A549 (cell line): Measurements from ENCODE around the gene NELFCD. TPM values are rescaled to one million over a fixed set of nuclear protein-coding genes. Genes with fewer than 3 reads are reported as not detected.

ENCODE experiments used
- ATAC-seq, 2 experiments: fragments of 200-7000 bp in 1 of 2; fragments of >200 bp in 1 of 2; cut with Nextera tagmentation in 1 of 2; cut with Tn5 transposase in 1 of 2; 3 replicates each; pipeline versions ENCODE4 v1.8.0 to v1.9.1; 2018 to 2020; ENCODE audit warnings: mild to moderate bottlenecking in 1 of 2, moderate library complexity in 1 of 2
- CTCF ChIA-PET: fragments of 300-600 bp; sonication (Branson Sonifier 250); formaldehyde crosslinking; extraction: SDS; loops from one replicate; lab custom pipeline; 2021; ENCODE audit warnings: antibody characterized with exemption, inconsistent platforms; lab: Yijun Ruan, JAX
- POLR2A ChIA-PET: fragments of 350-600 bp; formaldehyde crosslinking; extraction: SDS; loops from one replicate; lab custom pipeline; 2021; ENCODE audit warnings: antibody characterized with exemption, inconsistent platforms; lab: Yijun Ruan, JAX
- DNase-seq, 2 experiments: peaks; one replicate each; pipeline versions ENCODE4 v3.0.0 to v3.0.0-alpha.2; 2011 to 2016; ENCODE audit warnings: low read depth in 1 of 2, low spot score in 1 of 2
- FAIRE-seq: peaks from 2 replicates; lab custom pipeline; 2011; peaks lifted over from hg19 to GRCh38; lab: Jason Lieb, UNC
- H3K27ac ChIP-seq, 2 experiments: fragments of >200 bp; sonication (Bioruptor Twin); formaldehyde crosslinking; 3 replicates each; pipeline ENCODE4 v1.5.1; 2016 to 2017
- H3K4me1 ChIP-seq: fragments of >200 bp; sonication (Bioruptor Twin); formaldehyde crosslinking; 3 replicates; pipeline ENCODE4 v1.6.1; 2016
- H3K4me2 ChIP-seq: fragments of >200 bp; sonication (Bioruptor Twin); formaldehyde crosslinking; 3 replicates; pipeline ENCODE4 v1.6.1; 2016
- H3K4me3 ChIP-seq: fragments of >200 bp; sonication (Bioruptor Twin); formaldehyde crosslinking; 3 replicates; pipeline ENCODE4 v1.5.1; 2016
- H3K9me3 ChIP-seq: fragments of >200 bp; sonication (Bioruptor Twin); formaldehyde crosslinking; 3 replicates; pipeline ENCODE4 v1.6.1; 2016
- BHLHE40 ChIP-seq: IDR thresholded peaks from 2 replicates; pipeline ENCODE4 v1.6.1; 2012; ENCODE audit warnings: low read depth, low read length, inconsistent platforms
- CEBPB ChIP-seq, 2 experiments: fragments of >200 bp in 1 of 2; sonication (Bioruptor Twin) in 1 of 2; formaldehyde crosslinking in 1 of 2; IDR thresholded peaks; 2 replicates each; pipeline ENCODE4 v1.6.1; 2012 to 2016
- CHD2 ChIP-seq: fragments of 150-350 bp; IDR thresholded peaks from 2 replicates; pipeline ENCODE4 v1.6.1; 2014; ENCODE audit warnings: low read length; ENCODE audit not compliant: partially characterized antibody
- EP300 ChIP-seq, 2 experiments: fragments of >200 bp; sonication (Bioruptor Twin); formaldehyde crosslinking; IDR thresholded peaks; 2 replicates in 1 of 2; 3 replicates in 1 of 2; pipeline ENCODE4 v1.6.1; 2016 to 2017
- FOSB ChIP-seq: fragments of 250-450 bp; sonication (Bioruptor Pico); IDR thresholded peaks from 2 replicates; pipeline ENCODE4 v1.5.0; 2020; ENCODE audit warnings: mild to moderate bottlenecking, moderate library complexity
- FOSL2 ChIP-seq, 2 experiments: fragments of 450-650 bp in 1 of 2; fragments of >200 bp in 1 of 2; sonication (Bioruptor Twin) in 1 of 2; formaldehyde crosslinking; IDR thresholded peaks; 2 replicates each; pipeline versions ENCODE4 v1.5.0 to v1.6.1; 2016 to 2020; ENCODE audit warnings: mild to moderate bottlenecking in 1 of 2, moderate library complexity in 1 of 2
- FOXS1 ChIP-seq: fragments of 250-450 bp; sonication (Bioruptor Pico); IDR thresholded peaks from 2 replicates; pipeline ENCODE4 v1.5.0; 2020; ENCODE audit warnings: mild to moderate bottlenecking, moderate library complexity
- HDAC2 ChIP-seq: fragments of 200-600 bp; sonication (generic); IDR thresholded peaks from 2 replicates; pipeline ENCODE4 v1.6.1; 2016
- HMGXB4 ChIP-seq: fragments of 250-450 bp; sonication (Bioruptor Pico); IDR thresholded peaks from 2 replicates; pipeline ENCODE4 v1.5.0; 2021; ENCODE audit warnings: mild to moderate bottlenecking, moderate library complexity, borderline replicate concordance
- HOXB13 ChIP-seq: fragments of 250-450 bp; sonication (Bioruptor Pico); IDR thresholded peaks from 2 replicates; pipeline ENCODE4 v1.5.0; 2020; ENCODE audit warnings: low read depth, mild to moderate bottlenecking, moderate library complexity
- HOXB5 ChIP-seq: fragments of 250-450 bp; sonication (Bioruptor Pico); IDR thresholded peaks from 2 replicates; pipeline ENCODE4 v1.5.0; 2020; ENCODE audit warnings: mild to moderate bottlenecking, moderate library complexity
- JUN ChIP-seq, 2 experiments: fragments of >200 bp; sonication (Bioruptor Twin); formaldehyde crosslinking; IDR thresholded peaks; 2 replicates in 1 of 2; 3 replicates in 1 of 2; pipeline ENCODE4 v1.6.1; 2016 to 2017
- NR3C1 ChIP-seq: fragments of >200 bp; sonication (Bioruptor Twin); formaldehyde crosslinking; IDR thresholded peaks from 3 replicates; pipeline ENCODE4 v1.6.1; 2017
- PHF8 ChIP-seq: fragments of 200-600 bp; sonication (generic); IDR thresholded peaks from 2 replicates; pipeline ENCODE4 v1.6.1; 2016; ENCODE audit warnings: low read depth, mild to moderate bottlenecking, antibody characterized with exemption, moderate library complexity, borderline replicate concordance
- POLR2AphosphoS2 ChIP-seq: conservative IDR thresholded peaks from 2 replicates; pipeline ENCODE4 v1.6.1; 2012; ENCODE audit warnings: low read length, improper control_type of control experiment, inconsistent platforms
- RAD21 ChIP-seq, 2 experiments: fragments of >200 bp in 1 of 2; sonication (Bioruptor Twin) in 1 of 2; formaldehyde crosslinking in 1 of 2; IDR thresholded peaks in 1 of 2; conservative IDR thresholded peaks in 1 of 2; 2 replicates in 1 of 2; 3 replicates in 1 of 2; pipeline ENCODE4 v1.6.1; 2012 to 2018; ENCODE audit warnings: inconsistent platforms in 1 of 2
- SMC3 ChIP-seq: fragments of >200 bp; sonication (Bioruptor Twin); formaldehyde crosslinking; IDR thresholded peaks from 3 replicates; pipeline ENCODE4 v1.6.1; 2018; ENCODE audit warnings: inconsistent platforms
- TP53 ChIP-seq: fragments of 250-450 bp; sonication (Bioruptor Pico); IDR thresholded peaks from 2 replicates; pipeline ENCODE4 v1.5.0; 2021; ENCODE audit warnings: mild to moderate bottlenecking, moderate library complexity
- USF2 ChIP-seq: fragments of 450-650 bp; IDR thresholded peaks from 2 replicates; pipeline ENCODE4 v1.6.1; 2014; ENCODE audit warnings: antibody characterized with exemption
- ZC3H11A ChIP-seq: fragments of 450-650 bp; IDR thresholded peaks from 2 replicates; pipeline ENCODE4 v1.6.1; 2014; ENCODE audit warnings: antibody characterized with exemption, mild to moderate bottlenecking
- ZFP36 ChIP-seq: fragments of 450-650 bp; IDR thresholded peaks from 2 replicates; pipeline ENCODE4 v1.6.1; 2014; ENCODE audit warnings: borderline replicate concordance; ENCODE audit not compliant: partially characterized antibody
- ZNF302 ChIP-seq: fragments of 250-450 bp; sonication (Bioruptor Pico); IDR thresholded peaks from 2 replicates; pipeline ENCODE4 v1.9.0; 2021; ENCODE audit warnings: inconsistent platforms, mild to moderate bottlenecking, moderate library complexity
- WGBS: methylation state at CpG from one replicate; pipeline ENCODE4 v1.1.6; 2017; ENCODE audit errors: missing lambda C conversion rate; 5-methylcytosine and 5-hydroxymethylcytosine counted together
- polyA plus RNA-seq, 4 experiments: library from polyadenylated mRNA; depleted of rRNA in 3 of 4; stranded (reverse); fragments of >200 nt; fragmentation: RNase III in 1 of 4; extraction: RNeasy Plus Mini Kit Qiagen cat#74134 plus additional on column Dnase treatment in 1 of 4; gene quantifications; 2 replicates in 3 of 4; 3 replicates in 1 of 4; pipeline ENCODE4 v1.2.3, GENCODE V29; 2011 to 2017
- TF ChIP-seq, protein P1 (sequence below): IDR thresholded peaks from 2 replicates; pipeline ENCODE4 v1.6.1; 2012
- TF ChIP-seq, protein P2 (sequence below): fragments of >200 bp; sonication (Bioruptor Twin); formaldehyde crosslinking; IDR thresholded peaks from 3 replicates; pipeline ENCODE4 v1.6.1; 2016

Gene NELFCD
- polyA plus RNA-seq, 2 of the 4 experiments (the other 2 are of a cell fraction): 58.8 to 74.0 TPM

- no peak for FAIRE-seq
- 86% methylated on average over 3 of the region's 3 CpGs for WGBS
- POLR2A ChIA-PET: no interaction called here
Measured at GRCh38 chr20:59000326-59000725, 19.3 kb downstream of the NELFCD start.

GRCh38 chr20:59001068-59001448, 20.0 kb downstream of the NELFCD start:
- POLR2A ChIA-PET: interaction anchor here (0.7 kb wide), 1 partner anchor 20 kb away, joined by 5 read pairs; no protein-coding TSS in a partner anchor

More at GRCh38 chr20:59000326-59000725, 19.3 kb downstream of the NELFCD start:
- DNase-seq: no peak
- Histone ChIP-seq H3K4me1 (peaks cover 18% of the 10 kb centered on the region), H3K4me3 (no peak overlapping the region), H3K4me2 (no peak overlapping the region), H3K27ac (no peak overlapping the region), H3K9me3 (no peaks in the 10 kb centered on the region)
- no peak for TF ChIP-seq EP300 (IDR thresholded peaks at IDR 0.05)
- no peak for TF ChIP-seq CHD2
- TF ChIP-seq ZNF302 (CRISPR knock-in tag): no peak
- no peak for ATAC-seq
- CTCF ChIA-PET: interaction anchor here (1.3 kb wide), 1 partner anchor 456 kb away, joined by 3 read pairs; no protein-coding TSS in a partner anchor

GRCh38 chr20:59001449-59002171, 20.6 kb downstream of the NELFCD start:
- TF ChIP-seq ZFP36: no peak
- TF ChIP-seq RAD21 (conservative IDR thresholded peaks at IDR 0.05 in 1 of 2, IDR thresholded peaks at IDR 0.05 in 1 of 2): no peak
- no peak for TF ChIP-seq EP300 (IDR thresholded peaks at IDR 0.05)
- no peak for TF ChIP-seq CHD2
- no peak for TF ChIP-seq CEBPB (IDR thresholded peaks at IDR 0.05)
- no peak for TF ChIP-seq HOXB13
- Histone ChIP-seq H3K27ac (no peak overlapping the region), H3K9me3 (no peaks in the 10 kb centered on the region), H3K4me3 (no peak overlapping the region), H3K4me2 (no peak overlapping the region), H3K4me1 (peaks cover 16% of the 10 kb centered on the region)
- WGBS: 98% methylated on average over 20 of the region's 27 CpGs
- no peak for DNase-seq
- POLR2A ChIA-PET: interaction anchor here (0.7 kb wide), 1 partner anchor 21 kb away, joined by 5 read pairs; no protein-coding TSS in a partner anchor
- FAIRE-seq: no peak
- CTCF ChIA-PET: no interaction called here
- ATAC-seq: no peak

More at GRCh38 chr20:59001068-59001448, 20.0 kb downstream of the NELFCD start:
- no peak overlapping the region for H3K4me2 ChIP-seq
- FAIRE-seq (no peak), ATAC-seq (no peak), DNase-seq (no peak)
- no peaks in the 10 kb centered on the region for H3K9me3 ChIP-seq
- CTCF ChIA-PET: interaction anchor here (1.3 kb wide), 1 partner anchor 455 kb away, joined by 3 read pairs; no protein-coding TSS in a partner anchor
- TF ChIP-seq TP53 (CRISPR knock-in tag) (no peak), FOSB (CRISPR knock-in tag) (no peak), FOSL2 (IDR thresholded peaks at IDR 0.05) (no peak), FOSL2 (CRISPR knock-in tag; IDR thresholded peaks at IDR 0.05) (no peak), JUN (IDR thresholded peaks at IDR 0.05) (no peak), USF2 (no peak), ZC3H11A (no peak), HMGXB4 (CRISPR knock-in tag) (no peak), NR3C1 (no peak), PHF8 (no peak), FOXS1 (CRISPR knock-in tag) (no peak), HOXB5 (no peak), SMC3 (no peak), HDAC2 (no peak), BHLHE40 (no peak), POLR2AphosphoS2 (no peak)
- TF ChIP-seq, protein P1, sequence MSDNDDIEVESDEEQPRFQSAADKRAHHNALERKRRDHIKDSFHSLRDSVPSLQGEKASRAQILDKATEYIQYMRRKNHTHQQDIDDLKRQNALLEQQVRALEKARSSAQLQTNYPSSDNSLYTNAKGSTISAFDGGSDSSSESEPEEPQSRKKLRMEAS: no peak
- TF ChIP-seq, protein P2, sequence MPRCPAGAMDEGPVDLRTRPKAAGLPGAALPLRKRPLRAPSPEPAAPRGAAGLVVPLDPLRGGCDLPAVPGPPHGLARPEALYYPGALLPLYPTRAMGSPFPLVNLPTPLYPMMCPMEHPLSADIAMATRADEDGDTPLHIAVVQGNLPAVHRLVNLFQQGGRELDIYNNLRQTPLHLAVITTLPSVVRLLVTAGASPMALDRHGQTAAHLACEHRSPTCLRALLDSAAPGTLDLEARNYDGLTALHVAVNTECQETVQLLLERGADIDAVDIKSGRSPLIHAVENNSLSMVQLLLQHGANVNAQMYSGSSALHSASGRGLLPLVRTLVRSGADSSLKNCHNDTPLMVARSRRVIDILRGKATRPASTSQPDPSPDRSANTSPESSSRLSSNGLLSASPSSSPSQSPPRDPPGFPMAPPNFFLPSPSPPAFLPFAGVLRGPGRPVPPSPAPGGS: no peak
- 86% methylated on average over 9 of the region's 13 CpGs for WGBS
- no peak overlapping the region for H3K27ac ChIP-seq
- H3K4me3 ChIP-seq: no peak overlapping the region
- peaks cover 18% of the 10 kb centered on the region for H3K4me1 ChIP-seq
